Activated naive CD8-positive, alpha-beta T cell treated with anti-CD3 and anti-CD28 coated beads, Interleukin-2, amount 10 ng/mL, durations not matched to agents 7 days and 5 days (primary cell): ENCODE data around the gene TCF15. TPM values are rescaled to one million over a fixed set of nuclear protein-coding genes. Genes with fewer than 3 reads are reported as not detected.

Experiments used
- ATAC-seq: fragments of 150-1000 bp; cut with Tn5 transposase; one replicate; pipeline ENCODE4 v1.10.0; 2021; ENCODE audit warnings: low read depth, moderate library complexity
- POLR2A ChIA-PET: fragments of 350-600 bp; sonication (Branson Sonifier 250); formaldehyde crosslinking; loops from one replicate; lab custom pipeline; 2021; ENCODE audit warnings: antibody characterized with exemption; lab: Charles Lee
- DNase-seq: peaks from one replicate; pipeline ENCODE4 v3.0.0; 2021
- H3K27ac Mint-ChIP-seq: one replicate; pipeline ENCODE4 v1.8.0; 2022; ENCODE audit warnings: mild to moderate bottlenecking, mixed read lengths
- H3K27me3 Mint-ChIP-seq: one replicate; pipeline ENCODE4 v1.8.0; 2022; ENCODE audit warnings: mild to moderate bottlenecking, moderate library complexity, mixed read lengths
- H3K36me3 Mint-ChIP-seq: one replicate; pipeline ENCODE4 v1.8.0; 2021; ENCODE audit warnings: mild to moderate bottlenecking, mixed read lengths
- H3K4me1 Mint-ChIP-seq: one replicate; pipeline ENCODE4 v1.8.0; 2021; ENCODE audit warnings: mixed read lengths
- H3K4me3 Mint-ChIP-seq: one replicate; pipeline ENCODE4 v1.8.0; 2022; ENCODE audit warnings: mild to moderate bottlenecking, moderate library complexity, mixed read lengths
- H3K9me3 Mint-ChIP-seq: one replicate; pipeline ENCODE4 v1.8.0; 2021; ENCODE audit warnings: mixed read lengths
- total RNA-seq, 2 experiments: library from RNA; stranded (reverse); gene quantifications; one replicate each; pipeline ENCODE4 v1.2.3, GENCODE V29; 2021

TCF15 gene
- total RNA-seq, 2 experiments from 2014 or later: not detected

GRCh38 chr20:556984-557383, 53.1 kb downstream of the TCF15 start:
- Mint-ChIP-seq H3K4me1 (peaks cover 1% of the 10 kb centered on the region), H3K36me3 (no peaks in the 10 kb centered on the region), H3K9me3 (no peaks in the 10 kb centered on the region), H3K27me3 (peaks cover 37% of the 10 kb centered on the region), H3K4me3 (no peak overlapping the region), H3K27ac (no peak overlapping the region)
- ATAC-seq (no peak), DNase-seq (no peak)
- POLR2A ChIA-PET: no interaction called here

GRCh38 chr20:555976-556385, 54.1 kb downstream of the TCF15 start:
- DNase-seq (no peak), ATAC-seq (no peak)
- peaks cover 42% of the 10 kb centered on the region for H3K27me3 Mint-ChIP-seq
- POLR2A ChIA-PET: no interaction called here
- no peaks in the 10 kb centered on the region for H3K36me3 Mint-ChIP-seq
- no peak overlapping the region for H3K27ac Mint-ChIP-seq
- no peaks in the 10 kb centered on the region for H3K4me1 Mint-ChIP-seq
- H3K9me3 Mint-ChIP-seq: no peaks in the 10 kb centered on the region
- H3K4me3 Mint-ChIP-seq: no peak overlapping the region

Other genes starting within 250 kb of the TCF15 start
- gene TRIB3, start 229.5 kb downstream of the TCF15 start, total RNA-seq: 10 to 100 TPM; 24.2 to 26.1 TPM
- gene RBCK1, start 202.0 kb downstream of the TCF15 start, total RNA-seq: 100 to 1,000 TPM; 156 to 179 TPM
- gene TBC1D20, start 147.8 kb downstream of the TCF15 start, total RNA-seq: 10 to 100 TPM; 36.8 to 38.0 TPM
- 100 to 1,000 TPM; 113 to 114 TPM for gene CSNK2A1, start 66.5 kb downstream of the TCF15 start, total RNA-seq
- 10 to 100 TPM; 11.6 to 11.7 TPM for gene SRXN1, start 42.9 kb upstream of the TCF15 start, total RNA-seq
- gene SCRT2, start 65.5 kb upstream of the TCF15 start, total RNA-seq: not detected
- gene SLC52A3, start 158.2 kb upstream of the TCF15 start, total RNA-seq: not detected
- gene FAM110A, start 223.4 kb upstream of the TCF15 start, total RNA-seq: 10 to 100 TPM; 44.5 to 50.6 TPM